ENCODE measurements around the gene NOS1AP. TPM values are rescaled to one million over a fixed set of nuclear protein-coding genes. Genes with fewer than 3 reads are reported as not detected.
"Not testable (repeated sequence)": the region's sequence is repeated elsewhere in the genome, so short reads cannot be mapped to it uniquely, and the experiment has no call there.

NOS1AP gene
- total RNA-seq, 1 donor from 2014 or later = 4.9 TPM

DNA sequence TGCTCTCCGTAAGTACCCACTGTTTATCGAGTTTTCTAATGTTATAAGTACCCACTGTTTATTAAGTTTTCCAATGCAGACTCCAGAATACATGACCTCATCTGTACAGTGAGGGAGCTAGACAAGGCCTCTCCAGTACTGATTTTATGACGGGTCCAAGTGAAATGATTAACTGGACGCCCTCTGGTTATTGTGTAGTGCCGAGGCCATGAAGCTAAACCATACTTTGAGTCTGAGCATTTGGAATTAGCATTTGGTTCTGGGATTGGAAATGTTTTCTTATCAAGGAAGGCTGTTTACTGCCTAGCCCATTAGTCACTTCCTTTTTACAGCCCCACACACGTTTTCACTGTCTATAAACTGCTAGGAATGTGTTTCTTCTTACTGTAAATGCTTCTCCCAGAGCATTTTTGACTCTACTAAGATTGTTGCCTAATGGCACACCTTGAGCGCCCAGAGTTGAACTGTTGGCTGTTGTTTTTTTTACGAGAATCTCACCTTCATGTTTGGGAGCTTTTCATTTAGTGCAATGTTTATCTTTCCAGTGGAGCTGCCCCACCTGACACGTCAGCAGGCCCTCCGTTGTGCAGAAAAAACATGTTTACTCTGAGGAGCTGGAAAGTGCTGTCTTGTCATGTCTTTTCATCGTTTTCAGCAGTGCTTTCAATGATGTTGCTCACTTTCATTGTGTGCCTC, 280.3 kb downstream of the NOS1AP start:
- no peak overlapping the region for H3K4me3 ChIP-seq
- H3K9me3 ChIP-seq = no peaks in the 10 kb centered on the region
- ATAC-seq (no peak), DNase-seq (no peak)
- intact Hi-C loops (cut with DNase I) = no loop called here
- no peaks in the 10 kb centered on the region for H3K36me3 ChIP-seq
- TF ChIP-seq, protein P1, sequence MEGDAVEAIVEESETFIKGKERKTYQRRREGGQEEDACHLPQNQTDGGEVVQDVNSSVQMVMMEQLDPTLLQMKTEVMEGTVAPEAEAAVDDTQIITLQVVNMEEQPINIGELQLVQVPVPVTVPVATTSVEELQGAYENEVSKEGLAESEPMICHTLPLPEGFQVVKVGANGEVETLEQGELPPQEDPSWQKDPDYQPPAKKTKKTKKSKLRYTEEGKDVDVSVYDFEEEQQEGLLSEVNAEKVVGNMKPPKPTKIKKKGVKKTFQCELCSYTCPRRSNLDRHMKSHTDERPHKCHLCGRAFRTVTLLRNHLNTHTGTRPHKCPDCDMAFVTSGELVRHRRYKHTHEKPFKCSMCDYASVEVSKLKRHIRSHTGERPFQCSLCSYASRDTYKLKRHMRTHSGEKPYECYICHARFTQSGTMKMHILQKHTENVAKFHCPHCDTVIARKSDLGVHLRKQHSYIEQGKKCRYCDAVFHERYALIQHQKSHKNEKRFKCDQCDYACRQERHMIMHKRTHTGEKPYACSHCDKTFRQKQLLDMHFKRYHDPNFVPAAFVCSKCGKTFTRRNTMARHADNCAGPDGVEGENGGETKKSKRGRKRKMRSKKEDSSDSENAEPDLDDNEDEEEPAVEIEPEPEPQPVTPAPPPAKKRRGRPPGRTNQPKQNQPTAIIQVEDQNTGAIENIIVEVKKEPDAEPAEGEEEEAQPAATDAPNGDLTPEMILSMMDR (IDR thresholded peaks at IDR 0.05) = no peak
- H3K27ac ChIP-seq = no peak overlapping the region
- peaks cover 10% of the 10 kb centered on the region for H3K4me1 ChIP-seq
- H3K27me3 ChIP-seq = no peaks in the 10 kb centered on the region

DNA sequence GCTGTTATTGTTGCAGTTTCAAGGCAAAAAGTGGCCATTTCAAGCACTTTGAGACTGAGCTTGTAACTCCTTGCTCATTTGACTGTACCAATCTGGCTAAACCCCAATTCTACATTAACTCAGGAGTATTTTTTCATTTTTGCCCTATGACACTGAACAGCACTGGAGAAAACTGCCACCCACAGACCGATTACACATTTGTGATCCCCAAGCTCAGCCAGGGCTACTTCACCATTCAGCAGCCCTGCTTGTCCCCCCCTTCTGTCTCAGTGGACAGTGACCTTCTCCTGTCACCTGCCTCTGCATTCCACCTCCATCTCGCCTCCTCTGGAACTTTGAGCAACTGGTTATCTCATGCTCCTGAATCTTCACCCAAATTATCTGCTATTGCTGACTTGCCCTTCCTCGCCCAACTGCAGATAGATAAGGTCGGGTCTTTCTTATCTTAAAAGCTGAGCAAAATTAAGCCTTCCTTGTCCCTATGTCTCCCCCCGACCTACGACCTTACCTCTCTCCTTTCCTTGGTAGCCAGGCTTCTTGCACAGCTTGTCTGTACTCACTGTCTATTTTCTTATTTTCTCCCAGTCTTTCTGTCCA, 281.9 kb downstream of the NOS1AP start:
- ATAC-seq = no peak
- Histone ChIP-seq H3K4me1 (peaks cover 10% of the 10 kb centered on the region), H3K27ac (no peak overlapping the region), H3K9me3 (no peaks in the 10 kb centered on the region), H3K4me3 (no peak overlapping the region), H3K36me3 (no peaks in the 10 kb centered on the region), H3K27me3 (no peaks in the 10 kb centered on the region)
- intact Hi-C loops (cut with DNase I) = no loop called here
- no peak for DNase-seq
- TF ChIP-seq, protein P1 (IDR thresholded peaks at IDR 0.05) = no peak

DNA sequence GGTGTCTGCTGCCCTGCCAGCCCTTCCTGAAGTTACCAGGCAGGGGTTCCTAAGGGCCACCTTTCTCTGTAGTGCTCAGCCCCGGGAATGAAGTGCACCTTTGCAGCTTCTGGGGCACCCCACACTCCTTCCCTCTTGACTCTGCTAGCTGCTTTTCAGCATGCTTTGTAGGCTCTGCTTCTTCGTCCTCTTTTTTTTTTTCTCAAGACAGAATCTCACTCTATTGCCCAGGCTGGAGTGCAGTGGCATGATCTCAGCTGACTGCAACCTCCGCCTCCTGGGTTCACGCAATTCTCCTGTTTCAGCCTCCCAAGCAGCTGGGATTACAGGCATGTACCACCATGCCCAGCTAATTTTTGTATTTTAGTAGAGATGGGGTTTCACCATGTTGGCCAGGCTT, 282.4 kb downstream of the NOS1AP start:
- DNase-seq; intact Hi-C loops (cut with DNase I); H3K36me3 ChIP-seq; H3K27me3 ChIP-seq; H3K9me3 ChIP-seq; H3K27ac ChIP-seq; H3K4me3 ChIP-seq: not testable (repeated sequence)
- H3K4me1 ChIP-seq = peaks cover 10% of the 10 kb centered on the region
- ATAC-seq = peak; percentile 66

DNA sequence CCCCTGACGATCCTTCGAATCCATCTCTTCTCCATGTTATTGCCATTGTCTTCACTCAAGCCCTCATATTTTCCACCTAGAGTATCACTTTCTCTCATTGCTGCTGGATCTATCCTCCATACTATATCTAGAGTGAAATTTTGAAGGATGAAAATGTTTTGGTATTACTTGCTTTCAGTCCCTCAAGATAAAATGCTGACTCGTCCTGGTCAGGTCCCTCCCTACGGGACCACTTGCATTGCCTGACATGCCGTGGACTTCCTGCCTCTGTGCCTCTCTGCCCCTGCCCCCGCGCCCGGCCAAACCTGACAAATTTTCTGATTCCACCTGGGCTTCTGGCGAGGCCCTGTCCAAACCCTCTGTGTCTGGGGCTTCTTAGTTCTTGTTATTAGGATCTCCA, 283.6 kb downstream of the NOS1AP start:
- H3K36me3 ChIP-seq = no peaks in the 10 kb centered on the region
- ATAC-seq (no peak), DNase-seq (no peak)
- intact Hi-C loops (cut with DNase I) = no loop called here
- H3K9me3 ChIP-seq = no peaks in the 10 kb centered on the region
- H3K4me3 ChIP-seq = no peak overlapping the region
- no peaks in the 10 kb centered on the region for H3K27me3 ChIP-seq
- H3K4me1 ChIP-seq = peaks cover 10% of the 10 kb centered on the region
- no peak overlapping the region for H3K27ac ChIP-seq
- TF ChIP-seq, protein P1 (IDR thresholded peaks at IDR 0.05) = no peak

DNA sequence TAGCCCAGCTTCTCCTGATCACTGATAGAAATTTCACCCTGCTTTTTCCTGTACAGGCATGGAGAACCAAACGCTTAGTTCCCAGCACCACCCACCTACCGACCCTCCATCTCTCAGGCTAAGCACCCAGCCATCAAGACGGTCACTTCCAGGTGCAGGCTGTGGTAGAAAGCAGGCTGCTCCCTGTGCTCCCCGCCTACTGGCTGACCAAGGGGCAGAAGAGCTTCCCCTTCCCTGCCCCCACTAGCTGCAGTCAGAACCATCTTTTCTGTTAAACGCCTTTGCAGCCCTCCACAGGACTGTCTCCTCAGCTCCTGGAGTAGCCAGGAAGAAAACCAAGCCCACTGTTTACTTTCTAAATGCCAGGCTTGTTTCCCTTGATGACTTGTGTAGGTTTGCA, 284.2 kb downstream of the NOS1AP start:
- Histone ChIP-seq H3K9me3 (no peaks in the 10 kb centered on the region), H3K4me3 (no peak overlapping the region), H3K27ac (no peak overlapping the region), H3K4me1 (peaks cover 10% of the 10 kb centered on the region), H3K36me3 (no peaks in the 10 kb centered on the region), H3K27me3 (no peaks in the 10 kb centered on the region)
- DNase-seq (no peak), ATAC-seq (no peak)
- intact Hi-C loops (cut with DNase I) = no loop called here
- TF ChIP-seq, protein P1 (IDR thresholded peaks at IDR 0.05) = no peak

DNA sequence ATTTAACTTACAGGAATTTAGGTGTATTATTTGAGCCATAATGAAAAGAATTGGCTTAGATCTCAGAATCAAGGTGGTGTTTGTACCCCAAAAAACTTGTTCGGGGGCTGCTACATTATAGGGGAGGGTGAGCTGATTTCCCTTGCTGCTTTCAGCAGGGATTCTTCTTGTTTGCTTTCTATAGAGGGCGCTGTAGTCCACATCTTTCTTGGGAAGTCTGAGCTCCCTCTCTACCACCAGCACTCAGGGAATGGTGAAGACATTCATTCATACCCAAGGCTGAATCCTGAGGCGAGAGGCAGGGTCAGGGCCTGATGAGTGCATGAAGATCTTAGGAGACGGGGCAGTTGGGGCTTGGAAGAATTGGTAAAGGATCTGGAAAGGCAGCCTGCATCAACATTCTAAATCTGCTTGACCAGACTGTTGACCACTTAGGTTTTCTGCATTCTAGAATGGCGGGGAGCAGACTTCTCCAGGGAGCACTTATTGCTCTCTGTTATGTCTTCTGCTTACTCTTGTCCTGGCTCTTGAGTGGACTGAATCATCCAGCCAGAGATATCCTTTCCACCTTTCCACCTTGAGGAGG, 288.3 kb downstream of the NOS1AP start:
- Histone ChIP-seq H3K4me3 (no peak overlapping the region), H3K27me3 (no peaks in the 10 kb centered on the region), H3K9me3 (no peaks in the 10 kb centered on the region), H3K27ac (no peak overlapping the region), H3K36me3 (no peaks in the 10 kb centered on the region), H3K4me1 (peaks cover 7% of the 10 kb centered on the region)
- intact Hi-C loops (cut with DNase I) = no loop called here
- no peak for DNase-seq
- TF ChIP-seq, protein P1 (IDR thresholded peaks at IDR 0.05) = peak; percentile 54
- ATAC-seq = peak; percentile 77

Data from upper lobe of right lung (tissue), 1 donor.